NCI-H146 (cell line): ENCODE measurements around the gene LRRC17.
"Not testable (repeated sequence)": the region's sequence is repeated elsewhere in the genome, so short reads cannot be mapped to it uniquely, and the experiment has no call there.

ENCODE experiments used
- DNase-seq: peaks from one replicate; lab custom pipeline; 2025; lab: John Stamatoyannopoulos, UW

The LRRC17 gene

DNA sequence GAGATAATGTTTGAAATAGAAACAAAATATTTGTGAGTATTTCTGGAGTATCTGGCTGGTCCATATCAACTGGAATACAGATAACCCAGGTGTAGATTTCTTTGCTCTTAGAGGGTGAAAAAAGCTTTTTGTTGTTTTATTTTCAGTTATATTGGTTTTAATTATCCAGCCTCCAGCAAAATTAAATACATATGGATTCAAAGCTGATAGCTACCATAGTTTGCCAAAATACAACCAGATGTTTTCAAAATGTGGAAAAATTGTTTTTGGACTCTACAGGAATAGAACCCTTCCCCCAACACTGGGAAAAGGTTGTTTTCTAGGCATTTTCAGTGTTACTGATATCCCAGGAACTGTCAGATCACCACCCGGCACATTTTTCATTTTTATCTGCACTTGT lies 30.1 kb downstream of the LRRC17 start:
- no peak for DNase-seq

DNA sequence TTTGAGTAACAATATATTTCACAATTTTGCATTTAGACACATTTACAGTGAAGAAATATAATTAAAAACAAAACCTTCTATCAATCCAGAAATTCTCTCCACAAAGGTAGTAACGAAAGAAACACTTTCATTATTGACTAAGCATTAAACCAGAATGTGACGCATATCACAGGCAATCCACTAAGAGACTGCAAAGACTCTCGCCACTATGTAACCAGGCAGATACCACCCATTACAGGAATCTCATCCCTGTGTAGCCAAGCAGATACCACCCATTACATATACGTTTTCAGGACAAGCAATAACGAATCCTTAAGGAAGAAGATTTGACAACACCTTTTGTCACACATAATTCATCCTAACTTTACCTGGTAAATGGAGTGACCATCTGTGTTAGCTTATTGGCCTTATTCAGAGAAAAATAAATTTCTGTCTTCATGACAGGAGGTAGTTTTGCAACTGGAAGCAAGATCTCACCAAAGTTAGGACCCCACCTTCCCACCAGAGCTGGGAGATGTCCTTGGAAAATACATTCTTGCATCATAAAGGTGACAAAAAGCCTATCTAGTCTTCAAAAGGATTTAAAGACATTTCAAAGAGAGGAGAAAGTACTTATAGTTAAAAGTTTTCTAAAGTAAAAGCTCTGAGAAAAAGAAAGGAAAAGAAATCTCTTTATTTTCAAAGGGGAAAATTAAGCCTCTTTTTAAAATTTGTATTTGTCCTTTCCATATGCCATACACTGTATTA lies 30.8 kb downstream of the LRRC17 start:
- no peak for DNase-seq

DNA sequence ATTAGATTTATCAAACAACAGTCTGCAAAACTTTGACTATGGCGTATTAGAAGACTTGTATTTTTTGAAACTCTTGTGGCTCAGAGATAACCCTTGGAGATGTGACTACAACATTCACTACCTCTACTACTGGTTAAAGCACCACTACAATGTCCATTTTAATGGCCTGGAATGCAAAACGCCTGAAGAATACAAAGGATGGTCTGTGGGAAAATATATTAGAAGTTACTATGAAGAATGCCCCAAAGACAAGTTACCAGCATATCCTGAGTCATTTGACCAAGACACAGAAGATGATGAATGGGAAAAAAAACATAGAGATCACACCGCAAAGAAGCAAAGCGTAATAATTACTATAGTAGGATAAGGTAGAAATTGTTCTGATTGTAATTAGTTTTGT lies 31.4 kb downstream of the LRRC17 start:
- DNase-seq = no peak

DNA sequence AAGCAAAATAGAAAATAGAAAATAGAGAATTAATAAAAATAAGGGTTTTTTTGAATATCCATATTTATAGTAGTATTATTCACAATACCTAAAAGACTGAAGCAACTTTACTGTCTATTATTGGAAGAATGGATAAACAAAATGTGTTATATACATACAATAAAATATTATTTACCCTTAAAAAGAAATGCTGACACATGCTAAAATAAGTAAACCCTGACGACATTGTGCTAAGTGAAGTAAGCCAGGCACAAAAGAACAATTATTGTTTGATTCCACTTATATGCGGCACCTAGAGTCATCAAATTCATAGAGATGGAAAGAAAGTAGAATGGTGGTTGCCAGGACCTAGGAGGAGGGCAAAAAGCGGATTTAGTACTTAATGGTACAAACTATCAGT lies 39.0 kb downstream of the LRRC17 start:
- no peak for DNase-seq

DNA sequence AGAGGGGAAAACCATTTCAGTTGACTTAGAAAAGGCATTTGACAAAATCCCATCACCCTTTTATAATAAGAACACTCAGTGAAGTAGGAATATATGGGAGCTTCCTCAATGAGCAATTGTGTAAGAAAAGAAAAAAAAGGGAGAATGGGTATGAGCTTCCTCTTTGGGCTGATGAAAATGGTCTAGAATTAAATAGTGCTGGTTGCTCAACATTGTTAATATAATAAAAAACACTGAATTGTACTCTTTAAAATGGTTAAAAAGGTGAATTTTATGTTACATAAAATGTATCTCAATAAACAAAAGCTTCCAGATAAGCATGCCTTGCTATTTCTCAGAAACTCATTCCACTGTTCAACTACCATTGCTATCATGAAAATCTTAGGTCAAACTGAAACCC lies 40.6 kb downstream of the LRRC17 start:
- no peak for DNase-seq

DNA sequence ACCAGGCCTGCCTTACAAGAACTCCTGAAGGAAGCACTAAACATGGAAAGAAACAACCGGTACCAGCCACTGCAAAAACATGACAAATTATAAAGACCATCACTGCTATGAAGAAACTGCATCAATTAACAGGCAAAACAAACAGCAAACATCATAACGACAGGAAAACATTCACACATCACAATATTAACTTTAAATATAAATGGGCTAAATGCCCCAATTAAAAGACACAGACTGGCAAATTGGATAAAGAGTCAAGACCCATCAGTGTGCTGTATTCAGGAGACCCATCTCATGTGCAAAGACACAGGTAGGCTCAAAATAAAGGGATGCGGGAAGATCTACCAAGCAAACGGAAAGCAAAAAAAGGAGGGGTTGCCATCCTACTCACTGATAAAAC lies 41.6 kb downstream of the LRRC17 start:
- not testable (repeated sequence) for DNase-seq

DNA sequence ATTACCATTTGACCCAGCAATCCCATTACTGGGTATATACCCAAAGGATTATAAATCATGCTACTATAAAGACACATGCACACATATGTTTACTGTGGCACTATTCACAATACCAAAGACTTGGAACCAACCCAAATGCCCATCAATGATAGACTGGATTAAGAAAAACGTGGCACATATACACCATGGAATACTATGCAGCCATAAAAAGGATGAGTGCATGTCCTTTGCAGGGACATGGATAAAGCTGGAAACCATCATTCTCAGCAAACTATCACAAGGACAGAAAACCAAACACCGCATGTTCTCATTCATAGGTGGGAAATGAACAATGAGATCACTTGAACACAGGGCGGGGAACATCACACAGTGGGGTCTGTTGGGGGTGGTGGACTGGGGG lies 45.2 kb downstream of the LRRC17 start:
- DNase-seq = not testable (repeated sequence)

DNA sequence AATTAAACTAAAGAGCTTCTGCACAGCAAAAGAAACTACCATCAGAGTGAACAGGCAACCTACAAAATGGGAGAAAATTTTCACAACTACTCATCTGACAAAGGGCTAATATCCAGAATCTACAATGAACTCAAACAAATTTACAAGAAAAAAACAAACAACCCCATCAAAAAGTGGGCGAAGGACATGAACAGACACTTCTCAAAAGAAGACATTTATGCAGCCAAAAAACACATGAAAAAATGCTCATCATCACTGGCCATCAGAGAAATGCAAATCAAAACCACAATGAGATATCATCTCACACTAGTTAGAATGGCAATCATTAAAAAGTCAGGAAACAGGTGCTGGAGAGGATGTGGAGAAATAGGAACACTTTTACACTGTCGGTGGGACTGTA lies 49.2 kb downstream of the LRRC17 start:
- not testable (repeated sequence) for DNase-seq

DNA sequence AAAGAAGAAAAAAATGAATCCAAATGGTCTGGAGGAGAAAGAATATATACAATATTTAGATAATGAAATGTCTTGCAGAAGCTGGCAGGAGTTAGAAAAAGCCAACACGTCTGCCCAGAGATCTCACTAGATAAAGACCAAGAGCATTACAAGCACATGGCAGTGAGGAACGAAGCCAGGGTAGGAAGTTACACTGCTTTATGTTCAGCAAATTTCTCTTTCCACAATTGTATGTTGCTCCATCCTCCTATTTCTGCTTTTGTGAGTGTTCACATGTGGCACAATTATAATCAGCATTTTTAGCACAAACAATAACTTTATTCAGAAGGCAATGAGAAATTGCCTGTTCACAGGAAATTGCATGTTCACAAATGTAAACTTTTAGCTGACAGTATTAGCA lies 53.7 kb downstream of the LRRC17 start:
- DNase-seq = no peak

DNA sequence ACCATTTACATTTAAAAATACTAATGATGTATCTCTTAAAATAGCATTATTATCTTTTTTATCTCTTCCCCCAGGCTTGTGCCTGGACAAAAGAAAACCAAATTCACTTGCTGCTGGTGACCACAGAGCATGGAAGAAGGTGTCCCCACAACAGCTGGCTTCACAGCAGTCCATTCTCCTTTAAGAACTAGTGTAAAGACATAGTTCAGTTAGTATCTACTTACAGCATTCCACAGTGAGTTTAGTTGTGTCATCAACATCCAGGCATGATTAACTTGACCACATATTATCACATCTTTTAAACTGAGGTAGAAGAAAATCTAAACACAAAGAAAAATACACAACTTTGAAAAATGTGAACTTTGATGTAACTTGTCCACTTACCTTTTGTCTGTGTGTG lies 55.0 kb downstream of the LRRC17 start:
- DNase-seq = no peak

DNA sequence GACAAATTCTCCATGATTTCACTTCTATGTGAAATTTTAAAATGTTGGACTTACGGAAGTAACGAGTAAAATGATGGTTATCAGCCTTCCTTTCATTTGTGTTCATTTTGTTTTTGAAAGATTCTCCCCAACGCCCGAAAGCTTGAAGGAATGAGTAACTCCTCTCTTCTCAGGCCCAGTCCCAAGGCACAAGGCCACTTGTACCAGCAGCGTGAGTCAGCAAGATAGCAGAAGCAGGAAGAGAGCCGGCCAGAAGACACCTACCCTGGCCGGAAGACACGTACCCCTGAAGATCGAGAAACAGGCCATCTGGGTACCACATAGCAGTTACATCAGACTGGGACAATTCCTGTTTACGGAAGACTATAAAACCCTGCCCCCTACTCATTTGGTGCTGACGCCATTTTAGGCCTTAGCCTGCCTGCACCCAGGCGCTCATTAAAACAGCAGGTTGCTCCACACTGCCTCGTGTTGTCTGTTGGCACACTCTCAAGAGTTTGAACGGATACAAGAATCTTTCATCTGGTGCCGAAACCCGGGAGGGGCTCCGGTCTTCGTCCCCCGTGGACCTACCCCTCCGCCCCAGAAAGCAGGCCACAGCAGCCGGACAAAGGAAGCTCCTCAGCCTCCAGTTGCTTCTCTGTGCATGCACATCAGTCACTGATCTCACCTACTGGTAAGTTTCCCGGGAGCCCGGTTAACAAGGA lies 60.4 kb downstream of the LRRC17 start:
- no peak for DNase-seq

DNA sequence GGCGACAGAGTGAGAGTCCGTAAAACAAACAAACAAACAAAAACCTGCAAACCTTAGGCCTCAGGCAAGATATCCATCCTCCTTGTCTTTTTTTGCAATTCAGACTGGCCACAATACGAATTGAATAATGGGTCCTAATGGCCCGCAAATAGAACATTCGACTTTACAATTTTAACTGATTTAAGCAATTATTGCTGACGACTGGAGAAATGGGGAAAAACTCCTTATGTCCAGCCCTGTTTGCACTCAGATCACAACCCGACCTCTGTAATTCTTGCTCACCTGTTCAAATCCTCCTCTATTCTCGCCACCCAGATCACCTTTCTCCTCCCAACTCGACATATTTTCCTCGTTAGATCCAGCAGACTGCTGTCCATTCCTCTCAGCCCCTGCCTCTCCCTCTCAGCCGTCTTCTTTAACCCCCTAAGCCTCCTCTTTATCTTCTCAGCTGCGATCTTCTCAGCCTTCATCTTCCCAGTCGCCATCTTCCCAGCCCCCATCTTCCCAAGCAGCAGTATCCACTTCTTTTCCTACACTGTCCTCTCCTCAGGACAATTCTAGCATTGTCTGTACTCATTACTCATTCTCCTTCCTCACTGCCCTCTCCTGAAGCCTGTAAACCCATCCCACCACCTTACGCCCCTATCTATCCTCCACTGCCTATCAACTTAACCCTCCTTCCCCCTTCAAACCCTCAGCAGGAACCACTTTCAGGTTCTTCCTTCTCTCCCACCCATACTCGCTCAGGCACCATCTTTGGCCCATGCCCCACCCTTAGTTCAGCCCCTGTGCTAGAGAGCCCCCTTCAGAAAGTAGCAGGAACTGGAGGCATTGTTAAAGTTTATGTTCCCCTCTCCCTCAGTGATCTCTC lies 61.8 kb downstream of the LRRC17 start:
- DNase-seq = no peak

DNA sequence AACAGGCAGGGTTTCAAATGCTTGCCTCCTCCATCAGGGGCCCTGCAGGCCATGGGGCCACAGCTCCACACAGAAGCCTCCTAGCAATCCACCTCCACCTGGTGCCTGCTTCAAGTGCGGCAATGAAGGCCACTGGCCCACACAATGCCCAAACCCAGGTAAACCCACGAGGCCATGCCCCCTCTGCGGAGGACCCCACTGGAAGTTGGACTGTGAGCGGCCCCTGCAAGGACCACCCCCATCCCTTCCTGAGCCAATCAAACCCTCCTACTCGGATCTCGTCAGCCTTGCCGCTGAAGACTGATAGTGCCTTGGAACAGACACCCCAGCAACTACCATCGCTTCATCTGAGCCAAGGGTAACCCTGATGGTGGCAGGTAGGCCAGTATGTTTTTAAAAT lies 63.1 kb downstream of the LRRC17 start:
- DNase-seq = no peak

DNA sequence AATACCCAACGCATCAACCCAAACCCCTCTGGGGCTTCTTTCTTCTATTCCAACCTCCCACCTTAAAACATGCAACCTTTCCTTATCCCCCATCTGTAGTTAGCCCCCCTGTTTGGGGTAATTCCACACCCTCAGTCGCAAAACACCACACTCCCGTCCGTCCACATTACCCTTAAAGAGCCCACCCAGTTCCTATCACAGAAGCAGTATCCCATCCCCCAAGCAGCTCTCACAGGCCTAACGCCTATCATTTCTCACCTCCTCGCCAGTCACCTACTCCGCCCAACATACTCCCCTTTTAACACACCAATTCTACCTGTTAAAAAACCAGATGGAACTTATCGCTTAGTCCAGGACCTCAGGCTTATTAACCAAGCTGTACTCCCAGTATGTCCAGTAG lies 63.7 kb downstream of the LRRC17 start:
- no peak for DNase-seq

DNA sequence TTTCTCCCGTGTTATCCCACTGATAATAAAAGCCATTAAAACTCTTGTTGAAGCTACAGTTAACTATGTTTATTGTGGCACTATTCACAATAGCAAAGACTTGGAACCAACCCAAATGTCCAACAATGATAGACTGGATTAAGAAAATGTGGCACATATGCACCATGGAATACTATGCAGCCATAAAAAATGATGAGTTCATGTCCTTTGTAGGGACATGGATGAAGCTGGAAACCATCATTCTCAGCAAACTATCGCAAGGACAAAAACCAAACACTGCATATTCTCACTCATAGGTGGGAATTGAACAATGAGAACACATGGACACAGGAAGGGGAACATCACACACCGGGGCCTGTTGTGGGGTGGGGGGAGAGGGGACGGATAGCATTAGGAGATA lies 64.8 kb downstream of the LRRC17 start:
- not testable (repeated sequence) for DNase-seq

DNA sequence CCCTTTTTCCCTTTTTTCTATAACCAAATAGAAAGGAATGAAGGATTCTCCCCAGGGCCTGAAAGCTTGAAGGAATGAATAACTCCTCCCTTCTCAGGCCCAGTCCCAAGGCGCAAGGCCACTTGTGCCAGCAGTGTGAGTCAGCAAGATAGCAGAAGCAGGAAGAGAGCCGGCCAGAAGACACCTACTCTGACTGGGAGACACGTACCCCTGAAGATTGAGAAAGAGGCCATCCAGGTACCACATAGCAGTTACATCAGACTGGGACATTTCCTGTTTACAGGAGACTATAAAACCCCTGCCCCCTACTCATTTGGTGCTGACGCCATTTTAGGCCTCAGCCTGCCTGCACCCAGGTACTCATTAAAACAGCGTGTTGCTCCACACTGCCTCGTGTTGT lies 65.5 kb downstream of the LRRC17 start:
- no peak for DNase-seq

DNA sequence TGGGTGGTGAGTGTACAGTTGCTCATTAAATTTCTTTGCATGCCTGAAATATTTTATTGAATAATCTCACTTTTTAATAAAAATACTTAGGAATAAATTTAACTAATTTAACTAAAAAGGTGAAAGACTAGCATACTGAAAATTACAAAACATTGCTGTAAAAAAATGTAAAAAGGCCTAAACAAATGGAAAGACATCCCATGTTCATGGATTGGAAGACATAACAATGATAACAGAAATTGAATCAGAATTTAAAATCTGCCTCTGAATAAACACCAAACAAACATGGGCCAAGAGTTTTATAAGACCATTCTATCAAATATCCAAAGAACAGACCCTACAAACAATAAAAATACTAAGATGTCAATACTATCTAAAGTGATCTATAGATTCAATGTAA lies 66.9 kb downstream of the LRRC17 start:
- DNase-seq = no peak

DNA sequence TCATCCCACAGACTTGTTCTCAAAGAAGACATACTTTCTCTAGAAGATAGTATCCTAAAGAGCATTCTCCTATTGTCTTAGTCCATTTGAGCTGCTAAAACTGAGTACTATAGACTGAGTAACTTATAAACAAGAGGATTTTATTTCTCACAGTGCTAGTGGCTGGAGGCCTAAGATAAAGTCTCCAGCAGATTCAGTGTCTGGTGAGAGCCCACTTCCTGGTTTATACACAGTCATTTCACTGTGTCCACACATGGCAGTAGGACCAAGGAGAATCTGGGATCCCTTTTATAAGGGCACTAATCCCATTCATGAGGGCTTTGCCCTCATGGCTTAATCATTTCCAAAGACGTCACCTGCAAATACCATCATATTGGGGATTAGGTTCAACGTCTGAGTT lies 68.7 kb downstream of the LRRC17 start:
- DNase-seq = no peak

DNA sequence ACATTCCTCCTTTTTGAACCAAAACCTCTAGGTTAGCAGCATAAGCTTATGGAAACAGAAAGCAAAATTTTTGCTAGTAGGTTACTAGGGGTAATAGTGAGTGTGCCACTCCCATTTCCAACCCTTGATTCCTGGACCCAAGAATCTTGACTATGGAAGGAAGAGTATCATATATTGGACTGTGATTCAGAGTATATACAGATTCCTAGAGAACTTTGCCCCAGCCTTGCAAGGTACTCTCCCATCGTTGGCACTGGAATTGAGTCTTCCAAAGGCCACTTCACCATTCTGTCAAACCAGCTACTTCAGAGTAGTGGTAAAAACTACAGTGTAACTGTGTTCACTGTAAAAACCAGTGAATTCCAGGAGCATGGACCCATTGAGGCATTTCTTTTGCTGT lies 69.4 kb downstream of the LRRC17 start:
- no peak for DNase-seq

DNA sequence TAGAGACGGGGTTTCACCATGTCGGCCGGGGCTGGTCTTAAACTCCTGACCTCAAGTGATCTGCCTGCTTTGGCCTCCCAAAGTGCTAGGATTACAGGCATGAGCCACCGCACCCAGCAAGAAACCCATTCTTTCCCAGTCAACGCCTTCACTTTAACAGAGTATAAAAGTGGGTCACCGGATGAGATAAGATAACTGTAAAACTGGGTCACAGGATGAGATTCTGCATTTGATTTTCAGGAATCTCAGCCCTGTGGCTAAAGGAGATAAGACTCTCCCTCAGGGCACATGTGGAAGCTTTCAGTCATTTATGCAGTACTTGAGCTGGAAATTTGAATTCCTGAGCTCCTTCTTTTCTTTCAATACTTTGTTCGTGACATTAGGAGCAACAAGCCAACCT lies 70.8 kb downstream of the LRRC17 start:
- DNase-seq = no peak

DNA sequence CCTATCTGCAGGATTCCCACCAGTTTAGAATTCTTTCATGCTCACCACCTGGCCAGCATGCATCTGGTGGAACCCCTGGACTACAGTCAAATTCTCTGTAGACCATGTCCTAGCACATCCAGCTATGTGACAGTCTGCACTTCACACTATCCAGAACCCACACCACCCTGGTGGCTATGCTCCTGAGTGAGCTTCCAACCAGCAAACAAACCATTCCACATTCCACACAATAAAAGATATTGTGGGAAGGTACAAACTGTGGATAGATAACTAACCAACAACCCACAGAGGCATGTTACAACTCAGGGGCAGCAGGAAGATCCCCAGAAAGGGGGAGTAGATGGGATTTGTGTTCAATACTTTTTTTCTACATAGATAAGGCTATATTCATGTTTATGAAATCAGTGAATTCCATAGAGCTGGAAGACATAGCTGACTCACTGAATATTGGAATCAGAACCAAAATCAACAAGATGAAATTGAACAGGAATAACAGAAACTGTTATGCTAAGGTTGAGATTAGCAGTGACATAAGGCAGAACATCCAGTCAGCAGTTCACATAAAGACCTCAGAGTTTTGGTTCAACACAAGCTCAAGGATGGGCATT lies 72.5 kb downstream of the LRRC17 start:
- no peak for DNase-seq

DNA sequence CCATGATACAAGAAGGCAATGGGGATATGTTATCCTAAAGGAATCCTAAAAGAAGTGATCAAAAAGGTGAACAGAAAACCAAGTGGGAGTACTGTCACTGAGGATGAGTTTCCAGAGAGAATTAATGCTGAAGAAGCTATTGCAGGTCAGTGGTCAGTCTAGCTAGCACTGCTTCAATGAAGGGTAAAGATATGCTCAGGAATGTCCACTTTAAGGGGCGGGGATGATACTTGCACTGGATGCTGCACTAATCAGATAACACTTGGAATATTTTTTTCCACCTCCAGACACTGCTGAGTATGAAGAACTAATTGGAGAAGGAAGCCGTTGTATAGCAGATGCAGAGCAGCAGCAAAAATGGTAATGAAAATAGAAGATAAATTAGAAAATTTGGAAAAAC lies 75.3 kb downstream of the LRRC17 start:
- DNase-seq = no peak
